Caco-2 (cell line): ENCODE measurements around the gene BAIAP2L2. TPM values are rescaled to one million over a fixed set of nuclear protein-coding genes. Genes with fewer than 3 reads are reported as not detected.
"Not testable (repeated sequence)": the region's sequence is repeated elsewhere in the genome, so short reads cannot be mapped to it uniquely, and the experiment has no call there.

Experiments
- BruUV-seq: library from RNA; stranded (reverse); fragments of 400-500 nt; replicated peaks from 2 replicates; lab custom pipeline; 2021; lab: Mats Ljungman, UMichigan
- CTCF ChIA-PET: fragments of 300-600 bp; sonication (Branson Sonifier 250); formaldehyde crosslinking; loops from one replicate; lab custom pipeline; 2022; ENCODE audit warnings: antibody characterized with exemption; lab: Charles Lee
- POLR2A ChIA-PET: fragments of 300-600 bp; sonication (Branson Sonifier 250); formaldehyde crosslinking; loops from one replicate; lab custom pipeline; 2022; ENCODE audit warnings: antibody characterized with exemption; lab: Charles Lee
- DNase-seq, 2 experiments: peaks; one replicate each; pipeline versions ENCODE4 v3.0.0 to v3.0.0-alpha.2; 2020 to 2022
- H3K27me3 ChIP-seq: replicated peaks from 2 replicates; pipeline ENCODE4 v1.6.0; 2011; ENCODE audit warnings: low read length; ENCODE audit not compliant: control insufficient read depth, insufficient read depth
- H3K36me3 ChIP-seq: 2 replicates; pipeline ENCODE4 v1.5.1; 2011; ENCODE audit warnings: low read length; ENCODE audit not compliant: control insufficient read depth, insufficient read depth
- H3K4me1 ChIP-seq: fragments of 250-450 bp; sonication (Bioruptor Pico); 2 replicates; pipeline ENCODE4 v1.5.1; 2020; ENCODE audit warnings: mild to moderate bottlenecking
- H3K4me3 ChIP-seq: 2 replicates; pipeline ENCODE4 v1.5.1; 2011; ENCODE audit warnings: low read depth, mild to moderate bottlenecking, control low read depth, low read length
- H3K9me3 ChIP-seq: fragments of 250-450 bp; sonication (Bioruptor Pico); 2 replicates; pipeline ENCODE4 v1.5.1; 2020; ENCODE audit warnings: mild to moderate bottlenecking, moderate library complexity
- H3K27ac Mint-ChIP-seq: one replicate; pipeline ENCODE4 v1.8.0; 2022; ENCODE audit warnings: mixed read lengths; ENCODE audit not compliant: unreplicated experiment
- H3K27me3 Mint-ChIP-seq: one replicate; pipeline ENCODE4 v1.8.0; 2022; ENCODE audit warnings: mixed read lengths; ENCODE audit not compliant: insufficient read depth, unreplicated experiment
- H3K36me3 Mint-ChIP-seq: one replicate; pipeline ENCODE4 v1.8.0; 2022; ENCODE audit warnings: mild to moderate bottlenecking, mixed read lengths; ENCODE audit not compliant: insufficient read depth, unreplicated experiment
- H3K4me1 Mint-ChIP-seq: one replicate; pipeline ENCODE4 v1.8.0; 2022; ENCODE audit warnings: low read depth, mixed read lengths; ENCODE audit not compliant: unreplicated experiment
- H3K4me3 Mint-ChIP-seq: one replicate; pipeline ENCODE4 v1.8.0; 2022; ENCODE audit warnings: mild to moderate bottlenecking, moderate library complexity, mixed read lengths; ENCODE audit not compliant: unreplicated experiment
- H3K9me3 Mint-ChIP-seq: one replicate; pipeline ENCODE4 v1.8.0; 2022; ENCODE audit warnings: mixed read lengths; ENCODE audit not compliant: unreplicated experiment
- CTCF ChIP-seq, 2 experiments: fragments of 200-600 bp in 1 of 2; IDR thresholded peaks; 1 replicate in 1 of 2; 2 replicates in 1 of 2; pipeline versions ENCODE4 v1.5.1 to v1.8.0; 2011 to 2022; ENCODE audit warnings: antibody characterized with exemption in 1 of 2, control low read depth in 1 of 2, inconsistent platforms in 1 of 2, low read depth in 1 of 2, low read length in 1 of 2, mild to moderate bottlenecking in 1 of 2, moderate library complexity in 1 of 2; ENCODE audit not compliant: insufficient read depth in 1 of 2, severe bottlenecking in 1 of 2, unreplicated experiment in 1 of 2
- intact Hi-C: fragments of 100-400 bp; cut with micrococcal nuclease; formaldehyde crosslinking; loops from one replicate; pipeline ENCODE4 v1.10.0; 2022; ENCODE audit not compliant: unreplicated experiment
- total RNA-seq: library from RNA; stranded (reverse); gene quantifications from 2 replicates; pipeline ENCODE4 v1.2.3, GENCODE V29; 2022

The BAIAP2L2 gene
- total RNA-seq, 1 experiment from 2014 or later = 4.4 TPM

DNA sequence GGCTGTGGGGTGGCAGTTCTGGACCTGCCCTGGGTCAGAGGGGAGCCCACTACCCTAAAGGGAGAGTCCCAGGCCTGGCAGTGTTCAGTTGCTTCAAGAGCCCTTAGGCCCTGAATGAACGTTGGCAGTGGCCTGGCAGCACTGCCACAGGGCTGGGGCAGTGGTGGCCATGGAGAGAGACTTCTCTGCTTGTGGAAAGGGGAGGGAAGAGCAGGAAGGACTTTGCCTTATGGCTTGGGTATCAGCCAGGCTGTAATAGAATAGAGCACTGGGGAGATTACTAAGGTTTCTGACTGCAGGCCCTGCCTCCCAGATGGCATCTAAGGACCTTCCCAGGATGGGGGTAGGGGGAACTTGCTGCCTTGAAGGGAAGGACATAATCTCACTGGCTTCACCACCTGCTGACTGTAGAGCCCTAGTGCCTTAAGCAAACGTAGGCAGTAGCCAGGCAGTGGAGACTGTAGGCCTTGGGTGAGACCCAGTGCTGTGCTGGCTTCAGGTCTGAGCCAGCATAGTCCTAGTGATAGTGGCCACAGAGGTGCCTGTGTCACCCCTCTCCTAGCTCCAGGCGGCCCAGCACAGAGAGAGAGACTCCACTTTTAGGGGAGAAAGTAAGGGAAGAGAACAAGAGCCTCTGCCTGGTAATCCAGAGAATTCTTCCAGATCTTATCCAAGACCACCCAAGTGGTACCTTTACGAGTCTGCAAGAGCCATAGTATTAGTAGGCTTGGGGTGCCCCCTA lies 43.5 kb upstream of the BAIAP2L2 start:
- CTCF ChIA-PET = interaction anchor here (0.6 to 0.7 kb wide), 2 partner anchors 8 to 50 kb away, joined by 3 to 5 read pairs; no protein-coding TSS in a partner anchor
- Histone ChIP-seq H3K4me1 (0 out of 2 replicates have a peak, but pooled peaks cover 6% of the 10 kb centered on the region), H3K9me3 (no peaks in the 10 kb centered on the region), H3K36me3 (no peaks in the 10 kb centered on the region), H3K4me3 (no peak overlapping the region), H3K27me3 (no peaks in the 10 kb centered on the region)
- Mint-ChIP-seq H3K27me3 (no peaks in the 10 kb centered on the region), H3K9me3 (no peaks in the 10 kb centered on the region), H3K36me3 (no peaks in the 10 kb centered on the region), H3K27ac (no peak overlapping the region), H3K4me3 (no peak overlapping the region), H3K4me1 (no peaks in the 10 kb centered on the region)
- BruUV-seq = no TSS peak
- POLR2A ChIA-PET = no interaction called here
- intact Hi-C loops = loop anchor here (1.0 kb wide), 1 partner anchor 102 kb away; no protein-coding TSS in a partner anchor
- TF ChIP-seq CTCF (IDR thresholded peaks at IDR 0.05; ENCODE audit: insufficient read depth in 1 of 2, low read depth in 1 of 2, low read length in 1 of 2, severe bottlenecking in 1 of 2, unreplicated experiment in 1 of 2) = no peak
- no peak for DNase-seq

- no peak overlapping the region for H3K27ac Mint-ChIP-seq
- POLR2A ChIA-PET = interaction anchor here (0.6 kb wide), 1 partner anchor 102 kb away, joined by 3 read pairs; no protein-coding TSS in a partner anchor
- intact Hi-C loops = no loop called here
Measured at GRCh38 chr22:38151126-38151500, 40.6 kb upstream of the BAIAP2L2 start.

GRCh38 chr22:38148245-38148644 lies 37.8 kb upstream of the BAIAP2L2 start:
- Mint-ChIP-seq H3K9me3 (no peaks in the 10 kb centered on the region), H3K36me3 (no peaks in the 10 kb centered on the region), H3K4me1 (peaks cover 5% of the 10 kb centered on the region), H3K27me3 (no peaks in the 10 kb centered on the region), H3K4me3 (no peak overlapping the region), H3K27ac (no peak overlapping the region)
- intact Hi-C loops = no loop called here
- no peaks in the 10 kb centered on the region for H3K9me3 ChIP-seq
- H3K27me3 ChIP-seq = no peaks in the 10 kb centered on the region
- CTCF ChIA-PET = no interaction called here
- no peak overlapping the region for H3K4me3 ChIP-seq
- BruUV-seq = no TSS peak
- H3K4me1 ChIP-seq = no peaks in the 10 kb centered on the region
- POLR2A ChIA-PET = no interaction called here
- DNase-seq = no peak
- no peaks in the 10 kb centered on the region for H3K36me3 ChIP-seq
- TF ChIP-seq CTCF (IDR thresholded peaks at IDR 0.05; ENCODE audit: insufficient read depth in 1 of 2, low read depth in 1 of 2, low read length in 1 of 2, severe bottlenecking in 1 of 2, unreplicated experiment in 1 of 2) = no peak

More at GRCh38 chr22:38151126-38151500, 40.6 kb upstream of the BAIAP2L2 start:
- Histone ChIP-seq H3K4me1 (0 out of 2 replicates have a peak, but pooled peaks cover 6% of the 10 kb centered on the region), H3K36me3 (no peaks in the 10 kb centered on the region), H3K27me3 (no peaks in the 10 kb centered on the region), H3K9me3 (no peaks in the 10 kb centered on the region), H3K4me3 (no peak overlapping the region)
- peaks cover 5% of the 10 kb centered on the region for H3K4me1 Mint-ChIP-seq
- no peak overlapping the region for H3K4me3 Mint-ChIP-seq
- no peaks in the 10 kb centered on the region for H3K27me3 Mint-ChIP-seq
- no peaks in the 10 kb centered on the region for H3K36me3 Mint-ChIP-seq
- TF ChIP-seq CTCF (IDR thresholded peaks at IDR 0.05; ENCODE audit: insufficient read depth in 1 of 2, low read depth in 1 of 2, low read length in 1 of 2, severe bottlenecking in 1 of 2, unreplicated experiment in 1 of 2) = no peak
- H3K9me3 Mint-ChIP-seq = no peaks in the 10 kb centered on the region
- no TSS peak for BruUV-seq
- CTCF ChIA-PET = no interaction called here
- DNase-seq = no peak

GRCh38 chr22:38146166-38146565 lies 35.7 kb upstream of the BAIAP2L2 start:
- H3K27me3 ChIP-seq, DNase-seq, H3K4me3 ChIP-seq, H3K36me3 ChIP-seq, intact Hi-C loops, H3K27me3 Mint-ChIP-seq, POLR2A ChIA-PET, BruUV-seq, H3K36me3 Mint-ChIP-seq, H3K27ac Mint-ChIP-seq, H3K4me3 Mint-ChIP-seq, H3K9me3 ChIP-seq, H3K4me1 ChIP-seq, H3K4me1 Mint-ChIP-seq, H3K9me3 Mint-ChIP-seq: not testable (repeated sequence)
- CTCF ChIA-PET = interaction anchor here (1.1 kb wide), 1 partner anchor 8 kb away, joined by 3 read pairs; no protein-coding TSS in a partner anchor
